ENCODE measurements around the gene ACTN3. TPM values are rescaled to one million over a fixed set of nuclear protein-coding genes. Genes with fewer than 3 reads are reported as not detected.

The ACTN3 gene
- total and polyA plus RNA-seq, 2 of the 4 experiments (the other 2 are of a cell fraction): under 0.01 to 0.05 TPM

DNA sequence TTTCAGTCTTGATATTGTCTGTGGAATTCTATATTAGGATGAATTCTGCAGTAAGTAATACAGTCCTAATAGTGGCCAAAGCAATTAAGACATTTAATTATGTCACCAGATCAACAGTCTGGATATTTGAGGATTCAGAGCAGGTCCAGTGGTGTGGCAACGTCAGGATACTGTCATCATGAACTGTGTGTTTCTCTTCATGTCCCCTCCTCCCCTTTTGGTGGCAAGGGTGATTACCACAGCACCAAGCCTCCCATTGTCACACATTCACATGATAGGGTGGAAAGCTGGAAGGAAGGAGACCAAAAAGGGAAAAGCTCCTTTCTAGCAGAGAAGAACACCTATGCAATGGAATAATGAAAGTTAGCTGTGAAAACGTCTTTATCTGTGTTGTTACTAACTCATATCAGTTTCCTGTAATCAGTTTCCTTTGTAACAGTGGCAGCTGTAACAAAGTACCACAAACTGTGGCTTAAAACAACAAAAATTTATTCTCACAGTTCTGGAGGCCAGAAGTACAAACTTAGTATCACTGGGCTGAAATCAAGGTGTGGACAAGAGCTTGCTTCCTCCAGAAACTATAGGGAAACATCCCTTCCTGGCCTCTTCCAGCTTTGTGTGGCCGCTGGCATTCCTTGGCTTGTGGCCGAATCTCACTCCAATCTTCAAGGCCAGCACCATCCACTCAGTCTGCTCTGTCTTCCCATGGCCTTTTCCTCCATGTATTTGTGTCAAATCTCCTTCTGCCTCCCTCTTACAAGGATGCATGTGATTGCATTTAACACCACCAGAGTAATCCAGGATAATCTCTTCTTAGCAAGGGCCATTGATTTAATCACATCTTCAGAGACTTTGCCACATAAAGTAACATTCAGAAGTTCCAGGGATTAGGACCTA, 63.3 kb downstream of the ACTN3 start:
- no peak overlapping the region for H4K5ac ChIP-seq (ENCODE audit: low read depth, low read length)
- intact Hi-C loops (cut with micrococcal nuclease): no loop called here
- no peak overlapping the region for H3K23ac ChIP-seq (ENCODE audit: low read depth, low read length)
- POLR2A ChIA-PET (ENCODE audit: unreplicated experiment): no interaction called here
- H2AFZ ChIP-seq (replicated peaks; ENCODE audit: low read length, poor library complexity): no peak overlapping the region
- no TSS peak for BruUV-seq (replicated peaks)
- H2BK120ac ChIP-seq (ENCODE audit: low read depth, low read length): no peak overlapping the region
- DNase-seq: no peak
- no peak overlapping the region for H3K4me3 ChIP-seq (ENCODE audit: insufficient read depth, low read depth, low read length)
- no peak overlapping the region for H3K14ac ChIP-seq (replicated peaks; ENCODE audit: low read depth, low read length)
- peaks cover under 1 to 4% of the 10 kb centered on the region in 2 experiments; a peak in 2 of 4 replicates for H3K79me1 ChIP-seq (ENCODE audit: low read depth in 1 of 2, low read length in 2 of 2)
- no peak overlapping the region for H4K91ac ChIP-seq (ENCODE audit: insufficient read depth, low read depth, low read length)
- H2AK5ac ChIP-seq (ENCODE audit: low read depth, low read length): no peak overlapping the region
- 0 out of 2 replicates have a peak, but pooled peaks cover 5% of the 10 kb centered on the region for H3K9me1 ChIP-seq (ENCODE audit: insufficient read depth, low read length)
- H3K36me3 ChIP-seq (ENCODE audit: control insufficient read depth, insufficient read depth, low read length): peaks cover 11% of the 10 kb centered on the region
- no peak overlapping the region for H3K18ac ChIP-seq (ENCODE audit: low read depth, low read length)
- H4K8ac ChIP-seq (ENCODE audit: low read depth in 2 of 2, low read length in 2 of 2): no peak overlapping the region
- no peak overlapping the region for H3K56ac ChIP-seq (ENCODE audit: extremely low read depth, insufficient read depth, low read length)
- no peak overlapping the region for H2BK20ac ChIP-seq (ENCODE audit: low read depth, low read length)
- no peak for ATAC-seq (ENCODE audit: low read depth)
- H2BK5ac ChIP-seq (ENCODE audit: low read depth, low read length, poor library complexity, severe bottlenecking): no peak overlapping the region
- 92% methylated on average over 2 of the region's 4 CpGs; no CpG with 5 or more reads in 1 of the 2 experiments for WGBS, 2 experiments (ENCODE audit: extremely low coverage in 2 of 2, insufficient read length in 1 of 2)
- dilution Hi-C loops (cut with HindIII; ENCODE audit: low sequenced_read_pairs, unreplicated experiment): no loop called here
- H2BK15ac ChIP-seq (ENCODE audit: low read depth, low read length): no peak overlapping the region
- no peak overlapping the region for H3K9ac ChIP-seq (ENCODE audit: low read depth, low read length)
- H2AK9ac ChIP-seq (replicated peaks; ENCODE audit: low read depth, low read length, poor library complexity): no peak overlapping the region
- H4K20me1 ChIP-seq (ENCODE audit: insufficient read depth, low read length): peaks cover 8% of the 10 kb centered on the region; the same call in 1 of the 2 replicates
- peaks cover 3% of the 10 kb centered on the region for H3K4me1 ChIP-seq (ENCODE audit: control insufficient read depth, insufficient read depth, low read length)
- CTCF ChIA-PET: no interaction called here
- in situ Hi-C loops (cut with MboI; ENCODE audit: low sequenced_read_pairs): no loop called here
- H3K9me3 ChIP-seq (ENCODE audit: control insufficient read depth, insufficient read depth, low read length): no peaks in the 10 kb centered on the region
- no peak overlapping the region for H3K27ac ChIP-seq (ENCODE audit: insufficient read depth, low read length)
- no peak overlapping the region for H3K4ac ChIP-seq (ENCODE audit: low read depth, low read length)
- H3K4me2 ChIP-seq (ENCODE audit: low read depth, low read length): no peak overlapping the region
- H3K27me3 ChIP-seq (ENCODE audit: control insufficient read depth, insufficient read depth, low read length): no peaks in the 10 kb centered on the region
- TF ChIP-seq POLR2A (IDR thresholded peaks at IDR 0.05; ENCODE audit: low read depth, low read length): no peak
- no peak for TF ChIP-seq MXI1 (IDR thresholded peaks at IDR 0.05; ENCODE audit: borderline replicate concordance, low read depth, low read length)
- TF ChIP-seq BHLHE40 (IDR thresholded peaks at IDR 0.05; ENCODE audit: low read depth, low read length): no peak
- no peak for TF ChIP-seq RAD21 (IDR thresholded peaks at IDR 0.05; ENCODE audit: low read length)
- no peak for TF ChIP-seq ELK1 (IDR thresholded peaks at IDR 0.05; ENCODE audit: borderline replicate concordance, low read depth, low read length)
- no peak for TF ChIP-seq RCOR1 (IDR thresholded peaks at IDR 0.05; ENCODE audit: insufficient replicate concordance, low read length)
- no peak for TF ChIP-seq RFX5 (IDR thresholded peaks at IDR 0.05; ENCODE audit: low read depth, low read length)
- TF ChIP-seq SMC3 (IDR thresholded peaks at IDR 0.05; ENCODE audit: low read depth, low read length): no peak
- no peak for TF ChIP-seq CEBPB (IDR thresholded peaks at IDR 0.05; ENCODE audit: low read depth, low read length)
- no peak for TF ChIP-seq MAFK (IDR thresholded peaks at IDR 0.05; ENCODE audit: low read depth, low read length)
- TF ChIP-seq, protein P1, sequence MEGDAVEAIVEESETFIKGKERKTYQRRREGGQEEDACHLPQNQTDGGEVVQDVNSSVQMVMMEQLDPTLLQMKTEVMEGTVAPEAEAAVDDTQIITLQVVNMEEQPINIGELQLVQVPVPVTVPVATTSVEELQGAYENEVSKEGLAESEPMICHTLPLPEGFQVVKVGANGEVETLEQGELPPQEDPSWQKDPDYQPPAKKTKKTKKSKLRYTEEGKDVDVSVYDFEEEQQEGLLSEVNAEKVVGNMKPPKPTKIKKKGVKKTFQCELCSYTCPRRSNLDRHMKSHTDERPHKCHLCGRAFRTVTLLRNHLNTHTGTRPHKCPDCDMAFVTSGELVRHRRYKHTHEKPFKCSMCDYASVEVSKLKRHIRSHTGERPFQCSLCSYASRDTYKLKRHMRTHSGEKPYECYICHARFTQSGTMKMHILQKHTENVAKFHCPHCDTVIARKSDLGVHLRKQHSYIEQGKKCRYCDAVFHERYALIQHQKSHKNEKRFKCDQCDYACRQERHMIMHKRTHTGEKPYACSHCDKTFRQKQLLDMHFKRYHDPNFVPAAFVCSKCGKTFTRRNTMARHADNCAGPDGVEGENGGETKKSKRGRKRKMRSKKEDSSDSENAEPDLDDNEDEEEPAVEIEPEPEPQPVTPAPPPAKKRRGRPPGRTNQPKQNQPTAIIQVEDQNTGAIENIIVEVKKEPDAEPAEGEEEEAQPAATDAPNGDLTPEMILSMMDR (conservative IDR thresholded peaks at IDR 0.05; ENCODE audit: low read depth, low read length): no peak
- TF ChIP-seq CHD1 (IDR thresholded peaks at IDR 0.05; ENCODE audit: low read depth, low read length): no peak
- TF ChIP-seq FOS (IDR thresholded peaks at IDR 0.05; ENCODE audit: low read depth, low read length): no peak
- no peak for TF ChIP-seq MAZ (IDR thresholded peaks at IDR 0.05; ENCODE audit: borderline replicate concordance, low read depth, low read length)
- TF ChIP-seq, protein P2, sequence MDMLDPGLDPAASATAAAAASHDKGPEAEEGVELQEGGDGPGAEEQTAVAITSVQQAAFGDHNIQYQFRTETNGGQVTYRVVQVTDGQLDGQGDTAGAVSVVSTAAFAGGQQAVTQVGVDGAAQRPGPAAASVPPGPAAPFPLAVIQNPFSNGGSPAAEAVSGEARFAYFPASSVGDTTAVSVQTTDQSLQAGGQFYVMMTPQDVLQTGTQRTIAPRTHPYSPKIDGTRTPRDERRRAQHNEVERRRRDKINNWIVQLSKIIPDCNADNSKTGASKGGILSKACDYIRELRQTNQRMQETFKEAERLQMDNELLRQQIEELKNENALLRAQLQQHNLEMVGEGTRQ (IDR thresholded peaks at IDR 0.05; ENCODE audit: low read depth, low read length): no peak

All from IMR-90 (cell line).